ENCODE results near the gene ECE1.

ECE1 gene

GRCh38 chr1:21267191-21268077 is 22.8 kb downstream of the ECE1 start:
- TF ChIP-seq CTCF (IDR thresholded peaks at IDR 0.05; ENCODE audit: insufficient read depth, low read length, missing control alignments), result no peak
- H3K4me3 ChIP-seq (ENCODE audit: low read depth, low read length), result no peak overlapping the region
- CTCF ChIA-PET, result interaction anchor here (0.9 to 7.3 kb wide), 4 partner anchors 12 to 55 kb away, joined by 3 to 155 read pairs (median 69); no protein-coding TSS in a partner anchor
- DNase-seq (ENCODE audit: low read depth, low spot score), result no peak
- POLR2A ChIA-PET, result no interaction called here

DNA sequence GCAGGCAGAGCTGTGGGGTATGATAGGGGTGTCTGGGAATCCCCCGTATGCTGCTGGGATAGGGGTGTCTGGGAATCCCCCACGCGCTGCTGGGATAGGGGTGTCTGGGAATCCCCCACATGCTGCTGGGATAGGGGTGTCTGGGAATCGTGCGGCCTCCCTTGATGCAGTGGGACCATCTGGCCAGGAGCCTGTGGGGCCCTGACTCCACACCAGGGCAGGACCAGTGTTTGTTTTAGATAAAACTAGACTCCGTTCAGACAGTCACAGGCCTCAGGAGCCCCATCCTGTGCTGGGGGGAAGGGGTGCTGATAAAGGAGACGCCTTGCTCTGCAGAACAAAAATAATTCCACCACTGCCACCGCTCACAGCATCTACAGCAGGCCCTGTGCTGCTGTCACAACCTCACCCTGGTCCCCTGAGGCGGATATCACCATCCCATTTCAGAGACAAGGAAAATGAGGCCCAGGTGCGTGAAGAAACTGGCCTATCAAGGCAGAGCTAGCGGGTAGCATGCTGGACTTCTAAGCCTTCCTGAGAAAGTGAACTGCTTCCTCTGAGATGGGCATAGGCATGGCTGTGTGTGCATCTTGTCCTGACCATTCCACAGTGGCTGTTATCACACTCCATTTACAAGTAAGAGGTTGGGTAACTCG is 24.0 kb downstream of the ECE1 start:
- TF ChIP-seq CTCF (IDR thresholded peaks at IDR 0.05; ENCODE audit: insufficient read depth, low read length, missing control alignments), result no peak
- no peak overlapping the region for H3K4me3 ChIP-seq (ENCODE audit: low read depth, low read length)
- CTCF ChIA-PET, result interaction anchor here (0.9 to 1.5 kb wide), 2 partner anchors 11 to 34 kb away, joined by 5 read pairs; no protein-coding TSS in a partner anchor
- POLR2A ChIA-PET, result no interaction called here
- DNase-seq (ENCODE audit: low read depth, low spot score), result no peak

- POLR2A ChIA-PET, result no interaction called here
- H3K4me3 ChIP-seq (ENCODE audit: low read depth, low read length), result no peak overlapping the region
- no peak for TF ChIP-seq CTCF (IDR thresholded peaks at IDR 0.05; ENCODE audit: insufficient read depth, low read length, missing control alignments)
- CTCF ChIA-PET, result interaction anchor here (1.5 kb wide), 1 partner anchor 33 kb away, joined by 5 read pairs; no protein-coding TSS in a partner anchor
- no peak for DNase-seq (ENCODE audit: low read depth, low spot score)
Measured at GRCh38 chr1:21265644-21266043, 24.6 kb downstream of the ECE1 start.

DNA sequence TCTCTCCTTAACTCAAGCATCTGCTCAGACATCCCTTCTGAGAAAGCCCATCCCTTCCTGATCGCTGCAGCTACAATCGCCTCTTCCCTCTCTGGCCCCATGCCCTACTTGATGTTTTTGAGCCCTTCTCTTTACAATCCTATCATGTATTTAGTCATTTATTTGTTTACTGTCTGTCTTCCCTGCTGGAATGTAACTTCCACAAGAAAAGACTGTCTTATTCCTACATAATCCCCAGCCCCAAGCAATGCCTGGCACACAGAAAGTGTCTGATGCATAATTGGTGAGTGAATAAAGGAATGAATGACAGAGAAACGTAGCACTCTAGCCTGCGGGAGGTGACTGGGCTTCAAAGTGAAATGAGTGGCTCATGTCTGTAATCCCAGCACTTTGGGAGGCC is 25.4 kb downstream of the ECE1 start:
- no peak overlapping the region for H3K4me3 ChIP-seq (ENCODE audit: low read depth, low read length)
- DNase-seq (ENCODE audit: low read depth, low spot score), result no peak
- TF ChIP-seq CTCF (IDR thresholded peaks at IDR 0.05; ENCODE audit: insufficient read depth, low read length, missing control alignments), result no peak
- ChIA-PET POLR2A (interaction anchor here (1.0 kb wide), 1 partner anchor 60 kb away, joined by 4 read pairs; no protein-coding TSS in a partner anchor), CTCF (interaction anchor here (0.9 to 1.4 kb wide), 2 partner anchors 9 to 104 kb away, joined by 3 to 6 read pairs; no protein-coding TSS in a partner anchor)

DNA sequence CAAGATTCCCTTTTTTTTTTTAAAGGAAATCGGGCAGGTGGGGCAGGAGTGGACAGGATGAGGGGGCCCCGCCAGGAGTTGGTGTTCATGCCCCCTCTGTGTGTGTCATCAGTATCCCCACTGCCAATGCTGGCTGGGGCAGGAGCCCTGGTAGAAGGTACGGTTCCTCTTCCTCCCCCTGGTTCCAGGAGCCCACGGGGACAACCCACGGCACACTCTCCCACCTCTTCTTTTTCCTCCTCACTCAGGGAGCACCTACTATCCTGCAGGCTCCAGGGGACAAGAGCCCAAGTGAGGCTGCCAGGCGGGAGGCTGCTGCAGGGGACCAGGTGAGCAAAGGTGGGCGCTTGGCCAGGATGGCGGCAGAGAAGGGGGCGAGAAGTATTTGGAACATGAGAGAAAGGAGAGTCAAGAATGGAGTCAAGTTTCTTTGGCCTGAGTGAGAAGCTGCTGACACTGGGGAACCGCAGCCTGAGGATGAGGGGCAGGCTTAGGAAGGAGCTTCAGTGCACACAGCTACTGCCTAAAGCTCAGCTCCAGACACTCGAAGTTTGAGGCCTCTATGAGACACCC is 26.5 kb downstream of the ECE1 start:
- TF ChIP-seq CTCF (IDR thresholded peaks at IDR 0.05; ENCODE audit: insufficient read depth, low read length, missing control alignments), result no peak
- ChIA-PET POLR2A (interaction anchor here (1.0 kb wide), 1 partner anchor 61 kb away, joined by 4 read pairs; no protein-coding TSS in a partner anchor), CTCF (interaction anchor here (1.4 to 5.2 kb wide), 2 partner anchors 71 to 105 kb away, joined by 6 to 28 read pairs; no protein-coding TSS in a partner anchor)
- no peak overlapping the region for H3K4me3 ChIP-seq (ENCODE audit: low read depth, low read length)
- DNase-seq (ENCODE audit: low read depth, low spot score), result no peak
